Measurements from ENCODE around the gene CNTNAP2.

DNA sequence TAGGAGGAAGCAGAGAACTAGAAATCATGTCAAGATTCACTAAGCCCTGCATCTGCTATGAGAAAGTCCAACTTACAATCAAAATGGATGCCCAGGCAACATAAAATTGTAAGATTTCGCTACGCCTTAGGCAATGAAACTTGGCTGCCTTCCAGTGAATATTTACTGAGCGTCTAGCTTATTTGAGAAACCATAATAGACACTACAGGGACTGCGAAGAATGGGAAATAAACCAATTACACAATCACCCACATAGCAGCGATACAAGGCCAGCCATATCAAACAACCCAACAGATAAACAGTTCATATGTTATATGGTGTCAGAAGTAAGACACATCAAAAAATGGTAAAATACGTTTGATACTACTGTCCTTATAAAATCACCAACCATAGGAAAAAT lies 1928.9 kb downstream of the CNTNAP2 start:
- TF ChIP-seq, protein P1, sequence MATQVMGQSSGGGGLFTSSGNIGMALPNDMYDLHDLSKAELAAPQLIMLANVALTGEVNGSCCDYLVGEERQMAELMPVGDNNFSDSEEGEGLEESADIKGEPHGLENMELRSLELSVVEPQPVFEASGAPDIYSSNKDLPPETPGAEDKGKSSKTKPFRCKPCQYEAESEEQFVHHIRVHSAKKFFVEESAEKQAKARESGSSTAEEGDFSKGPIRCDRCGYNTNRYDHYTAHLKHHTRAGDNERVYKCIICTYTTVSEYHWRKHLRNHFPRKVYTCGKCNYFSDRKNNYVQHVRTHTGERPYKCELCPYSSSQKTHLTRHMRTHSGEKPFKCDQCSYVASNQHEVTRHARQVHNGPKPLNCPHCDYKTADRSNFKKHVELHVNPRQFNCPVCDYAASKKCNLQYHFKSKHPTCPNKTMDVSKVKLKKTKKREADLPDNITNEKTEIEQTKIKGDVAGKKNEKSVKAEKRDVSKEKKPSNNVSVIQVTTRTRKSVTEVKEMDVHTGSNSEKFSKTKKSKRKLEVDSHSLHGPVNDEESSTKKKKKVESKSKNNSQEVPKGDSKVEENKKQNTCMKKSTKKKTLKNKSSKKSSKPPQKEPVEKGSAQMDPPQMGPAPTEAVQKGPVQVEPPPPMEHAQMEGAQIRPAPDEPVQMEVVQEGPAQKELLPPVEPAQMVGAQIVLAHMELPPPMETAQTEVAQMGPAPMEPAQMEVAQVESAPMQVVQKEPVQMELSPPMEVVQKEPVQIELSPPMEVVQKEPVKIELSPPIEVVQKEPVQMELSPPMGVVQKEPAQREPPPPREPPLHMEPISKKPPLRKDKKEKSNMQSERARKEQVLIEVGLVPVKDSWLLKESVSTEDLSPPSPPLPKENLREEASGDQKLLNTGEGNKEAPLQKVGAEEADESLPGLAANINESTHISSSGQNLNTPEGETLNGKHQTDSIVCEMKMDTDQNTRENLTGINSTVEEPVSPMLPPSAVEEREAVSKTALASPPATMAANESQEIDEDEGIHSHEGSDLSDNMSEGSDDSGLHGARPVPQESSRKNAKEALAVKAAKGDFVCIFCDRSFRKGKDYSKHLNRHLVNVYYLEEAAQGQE (IDR thresholded peaks at IDR 0.05; ENCODE audit: insufficient read depth in 1 of 2, low read depth in 2 of 2, low read length in 1 of 2) = no peak
- TF ChIP-seq POLR2AphosphoS5 (IDR thresholded peaks at IDR 0.05; ENCODE audit: low read depth, low read length) = no peak
- TF ChIP-seq, protein P2, sequence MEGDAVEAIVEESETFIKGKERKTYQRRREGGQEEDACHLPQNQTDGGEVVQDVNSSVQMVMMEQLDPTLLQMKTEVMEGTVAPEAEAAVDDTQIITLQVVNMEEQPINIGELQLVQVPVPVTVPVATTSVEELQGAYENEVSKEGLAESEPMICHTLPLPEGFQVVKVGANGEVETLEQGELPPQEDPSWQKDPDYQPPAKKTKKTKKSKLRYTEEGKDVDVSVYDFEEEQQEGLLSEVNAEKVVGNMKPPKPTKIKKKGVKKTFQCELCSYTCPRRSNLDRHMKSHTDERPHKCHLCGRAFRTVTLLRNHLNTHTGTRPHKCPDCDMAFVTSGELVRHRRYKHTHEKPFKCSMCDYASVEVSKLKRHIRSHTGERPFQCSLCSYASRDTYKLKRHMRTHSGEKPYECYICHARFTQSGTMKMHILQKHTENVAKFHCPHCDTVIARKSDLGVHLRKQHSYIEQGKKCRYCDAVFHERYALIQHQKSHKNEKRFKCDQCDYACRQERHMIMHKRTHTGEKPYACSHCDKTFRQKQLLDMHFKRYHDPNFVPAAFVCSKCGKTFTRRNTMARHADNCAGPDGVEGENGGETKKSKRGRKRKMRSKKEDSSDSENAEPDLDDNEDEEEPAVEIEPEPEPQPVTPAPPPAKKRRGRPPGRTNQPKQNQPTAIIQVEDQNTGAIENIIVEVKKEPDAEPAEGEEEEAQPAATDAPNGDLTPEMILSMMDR (IDR thresholded peaks at IDR 0.05) = no peak
